ENCODE results near the gene IL17RC. TPM values are rescaled to one million over a fixed set of nuclear protein-coding genes. Genes with fewer than 3 reads are reported as not detected.
A peak's percentile ranks its signal among the peaks of the same experiment; 100 is the strongest.
"Not testable (repeated sequence)": the region's sequence is repeated elsewhere in the genome, so short reads cannot be mapped to it uniquely, and the experiment has no call there.

The IL17RC gene
- total RNA-seq, 2 donors from 2014 or later: 40.7 to 60.3 TPM

GRCh38 chr3:9875448-9875847 is 41.5 kb upstream of the IL17RC start:
- no peaks in the 10 kb centered on the region for H3K4me1 ChIP-seq
- H3K36me3 ChIP-seq (replicated peaks in 1 of 2; ENCODE audit: insufficient read depth in 1 of 2, low read depth in 2 of 2): no peaks in the 10 kb centered on the region
- H3K9me3 ChIP-seq: no peaks in the 10 kb centered on the region
- no peaks in the 10 kb centered on the region for H3K27me3 ChIP-seq
- ATAC-seq (no peak), DNase-seq (no peak)
- intact Hi-C loops (cut with DNase I): no loop called here
- TF ChIP-seq CTCF (IDR thresholded peaks at IDR 0.05): no peak
- TF ChIP-seq POLR2A (IDR thresholded peaks at IDR 0.05): no peak
- no peak overlapping the region for H3K27ac ChIP-seq
- no peak overlapping the region for H3K4me3 ChIP-seq

GRCh38 chr3:9876255-9876654 is 40.6 kb upstream of the IL17RC start:
- DNase-seq; H3K4me1 ChIP-seq; H3K27me3 ChIP-seq; H3K9me3 ChIP-seq; H3K36me3 ChIP-seq (replicated peaks in 1 of 2; ENCODE audit: insufficient read depth in 1 of 2, low read depth in 2 of 2); H3K27ac ChIP-seq; H3K4me3 ChIP-seq; intact Hi-C loops (cut with DNase I); ATAC-seq: not testable (repeated sequence)
- WGBS, 2 donors: 69 to 80% methylated on average over 4 of the region's 4 CpGs

- no peak for DNase-seq
- Histone ChIP-seq H3K27me3 (no peaks in the 10 kb centered on the region), H3K36me3 (replicated peaks in 1 of 2; ENCODE audit: insufficient read depth in 1 of 2, low read depth in 2 of 2) (no peaks in the 10 kb centered on the region), H3K4me1 (no peaks in the 10 kb centered on the region), H3K9me3 (no peaks in the 10 kb centered on the region), H3K27ac (no peak overlapping the region), H3K4me3 (no peak overlapping the region)
- intact Hi-C loops (cut with DNase I): no loop called here
- TF ChIP-seq POLR2A (IDR thresholded peaks at IDR 0.05) (no peak), CTCF (IDR thresholded peaks at IDR 0.05) (peak in 1 of 7 experiments; percentile 10)
- WGBS, 2 donors: 86% methylated on average over 12 of the region's 12 CpGs; no CpG with 5 or more reads in 1 of the 2 donors
- no peak for ATAC-seq
These were observed 39.9 kb upstream of the IL17RC start for GRCh38 chr3:9876991-9877390.

- Histone ChIP-seq H3K36me3 (replicated peaks in 1 of 2; ENCODE audit: insufficient read depth in 1 of 2, low read depth in 2 of 2) (no peaks in the 10 kb centered on the region), H3K27ac (no peak overlapping the region), H3K4me3 (no peak overlapping the region), H3K27me3 (no peaks in the 10 kb centered on the region), H3K9me3 (no peaks in the 10 kb centered on the region), H3K4me1 (no peaks in the 10 kb centered on the region)
- no peak for ATAC-seq
- intact Hi-C loops (cut with DNase I): no loop called here
- WGBS, 2 donors: 47 to 66% methylated on average over 5 of the region's 5 CpGs
- TF ChIP-seq POLR2A (IDR thresholded peaks at IDR 0.05): no peak
- no peak for DNase-seq
These were observed 38.2 kb upstream of the IL17RC start for GRCh38 chr3:9878700-9879099.

- intact Hi-C loops (cut with DNase I): no loop called here
- H3K4me3 ChIP-seq: no peak within 1 kb of the TSS
These were observed 36.9 kb upstream of the IL17RC start, which contains the start of gene CIDEC for GRCh38 chr3:9879830-9880549. TSS of gene CIDEC (minus strand) at chr3:9880253. CDS start at chr3:9878486, 1,767 bp downstream.

More at GRCh38 chr3:9879830-9880549, 36.9 kb upstream of the IL17RC start, which contains the start of gene CIDEC:
- H3K9me3 ChIP-seq: no peaks in the 10 kb centered on the region
- DNase-seq (no peak), ATAC-seq (no peak)
- H3K4me1 ChIP-seq: no peaks in the 10 kb centered on the region
- H3K27ac ChIP-seq: no peak within 1 kb of the TSS
- no peaks in the 10 kb centered on the region for H3K36me3 ChIP-seq (replicated peaks in 1 of 2; ENCODE audit: insufficient read depth in 1 of 2, low read depth in 2 of 2)
- no peaks in the 10 kb centered on the region for H3K27me3 ChIP-seq
- TF ChIP-seq CTCF (IDR thresholded peaks at IDR 0.05) (no peak), POLR2A (IDR thresholded peaks at IDR 0.05) (no peak)
- WGBS, 2 donors: 84 to 85% methylated on average over 7 of the region's 7 CpGs

Data from body of pancreas (tissue), 4 donors.